Measurements from ENCODE around the gene DGKI. TPM values are rescaled to one million over a fixed set of nuclear protein-coding genes. Genes with fewer than 3 reads are reported as not detected.

DGKI gene
- total and polyA plus RNA-seq, 2 of the 13 experiments (the other 11 are each of a cell fraction or from before 2014, with no cell fraction given), result 0.09 to 0.17 TPM

- CTCF ChIA-PET (ENCODE audit: low intra/inter-chr PET ratio, low total read pairs), result no interaction called here
- no peaks in the 10 kb centered on the region for H3K9me3 ChIP-seq (ENCODE audit: low read length)
- intact Hi-C loops (cut with micrococcal nuclease; ENCODE audit: unreplicated experiment), result no loop called here
Measured at GRCh38 chr7:137795211-137795610, 51.6 kb downstream of the DGKI start.

More at GRCh38 chr7:137795211-137795610, 51.6 kb downstream of the DGKI start:
- WGBS (ENCODE audit: low lambda C conversion rate), result 18% methylated on average over 4 of the region's 4 CpGs
- H3K36me3 ChIP-seq (replicated peaks in 1 of 2; ENCODE audit: control insufficient read depth in 1 of 2, insufficient read depth in 2 of 2, low read length in 2 of 2), result no peaks in the 10 kb centered on the region
- H3K4me3 ChIP-seq (replicated peaks in 1 of 3; ENCODE audit: insufficient read depth in 1 of 3, low read depth in 2 of 3, low read length in 3 of 3), result no peak overlapping the region
- no peaks in the 10 kb centered on the region for H3K4me1 ChIP-seq (ENCODE audit: insufficient read depth, low read length)
- no TSS peak for BruUV-seq (replicated peaks)
- no peaks in the 10 kb centered on the region for H4K20me1 ChIP-seq (ENCODE audit: insufficient read depth, low read length)
- TF ChIP-seq ZC3H4 (CRISPR knock-in tag; IDR thresholded peaks at IDR 0.05; ENCODE audit: borderline replicate concordance), result no peak
- TF ChIP-seq ZNF329 (CRISPR knock-in tag; IDR thresholded peaks at IDR 0.05; ENCODE audit: low read depth), result no peak
- TF ChIP-seq ZNF773 (CRISPR knock-in tag; IDR thresholded peaks at IDR 0.05; ENCODE audit: borderline replicate concordance), result no peak
- TF ChIP-seq, protein P1, sequence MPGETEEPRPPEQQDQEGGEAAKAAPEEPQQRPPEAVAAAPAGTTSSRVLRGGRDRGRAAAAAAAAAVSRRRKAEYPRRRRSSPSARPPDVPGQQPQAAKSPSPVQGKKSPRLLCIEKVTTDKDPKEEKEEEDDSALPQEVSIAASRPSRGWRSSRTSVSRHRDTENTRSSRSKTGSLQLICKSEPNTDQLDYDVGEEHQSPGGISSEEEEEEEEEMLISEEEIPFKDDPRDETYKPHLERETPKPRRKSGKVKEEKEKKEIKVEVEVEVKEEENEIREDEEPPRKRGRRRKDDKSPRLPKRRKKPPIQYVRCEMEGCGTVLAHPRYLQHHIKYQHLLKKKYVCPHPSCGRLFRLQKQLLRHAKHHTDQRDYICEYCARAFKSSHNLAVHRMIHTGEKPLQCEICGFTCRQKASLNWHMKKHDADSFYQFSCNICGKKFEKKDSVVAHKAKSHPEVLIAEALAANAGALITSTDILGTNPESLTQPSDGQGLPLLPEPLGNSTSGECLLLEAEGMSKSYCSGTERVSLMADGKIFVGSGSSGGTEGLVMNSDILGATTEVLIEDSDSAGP (CRISPR knock-in tag; IDR thresholded peaks at IDR 0.05; ENCODE audit: borderline replicate concordance), result no peak
- TF ChIP-seq ZNF34 (CRISPR knock-in tag; IDR thresholded peaks at IDR 0.05; ENCODE audit: borderline replicate concordance), result no peak
- no peak for TF ChIP-seq ZNF577 (CRISPR knock-in tag; IDR thresholded peaks at IDR 0.05; ENCODE audit: borderline replicate concordance, low read depth)
- TF ChIP-seq PRDM4 (CRISPR knock-in tag; IDR thresholded peaks at IDR 0.05; ENCODE audit: borderline replicate concordance), result no peak
- TF ChIP-seq GTF2F1 (IDR thresholded peaks at IDR 0.05; ENCODE audit: low read length), result no peak
- no peak for TF ChIP-seq NFAT5 (CRISPR knock-in tag; IDR thresholded peaks at IDR 0.05)
- no peak for TF ChIP-seq MIXL1 (CRISPR knock-in tag; IDR thresholded peaks at IDR 0.05)
- ATAC-seq (no peak), DNase-seq (ENCODE audit: low spot score) (no peak), FAIRE-seq (no peak)
- no peak overlapping the region for H2AFZ ChIP-seq (ENCODE audit: low read length)
- in situ Hi-C loops (cut with HindIII; ENCODE audit: extremely low pct_ligation_motif_present, low pct_unique_long_range_greater_than_20kb), result no loop called here
- H3K4me2 ChIP-seq (ENCODE audit: low read depth, low read length), result no peak overlapping the region
- H3K27ac ChIP-seq (ENCODE audit: extremely low read length, insufficient read depth, low read length), result no peak overlapping the region
- POLR2A ChIA-PET, result no interaction called here
- H3K79me2 ChIP-seq (ENCODE audit: insufficient read depth, low read length), result no peaks in the 10 kb centered on the region
- H3K27me3 ChIP-seq (ENCODE audit: control insufficient read depth in 1 of 2, insufficient read depth in 2 of 2, low read length in 2 of 2), result peaks cover 0 to 3% of the 10 kb centered on the region in 2 experiments; a peak in 1 of 5 replicates
- H3K9ac ChIP-seq (ENCODE audit: insufficient read depth, low read depth, low read length), result no peak overlapping the region
